ENCODE measurements around the gene EDAR. TPM values are rescaled to one million over a fixed set of nuclear protein-coding genes. Genes with fewer than 3 reads are reported as not detected.

EDAR gene
- total RNA-seq, 1 donor from 2014 or later = not detected

DNA sequence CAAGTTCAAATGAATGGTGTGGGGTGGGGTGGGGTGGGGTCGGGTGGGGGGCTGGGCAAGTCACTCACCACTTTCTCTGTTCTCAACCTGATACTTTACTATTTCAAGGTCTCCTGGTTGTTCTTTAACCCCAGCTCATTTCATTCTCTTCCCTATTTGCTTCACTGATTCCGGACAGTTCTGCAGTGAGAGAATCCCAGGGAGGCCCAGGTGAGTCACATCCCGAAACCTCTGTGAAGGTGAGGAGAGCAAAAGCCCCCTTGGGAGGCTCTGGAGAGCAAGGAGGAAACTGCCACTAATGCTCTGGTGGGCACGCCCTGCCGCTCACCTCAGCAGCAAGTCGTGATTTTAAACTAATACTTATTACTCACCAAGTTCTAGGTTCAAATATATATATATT lies 8.9 kb downstream of the EDAR start:
- no peak overlapping the region for H3K27ac Mint-ChIP-seq (ENCODE audit: unreplicated experiment)

DNA sequence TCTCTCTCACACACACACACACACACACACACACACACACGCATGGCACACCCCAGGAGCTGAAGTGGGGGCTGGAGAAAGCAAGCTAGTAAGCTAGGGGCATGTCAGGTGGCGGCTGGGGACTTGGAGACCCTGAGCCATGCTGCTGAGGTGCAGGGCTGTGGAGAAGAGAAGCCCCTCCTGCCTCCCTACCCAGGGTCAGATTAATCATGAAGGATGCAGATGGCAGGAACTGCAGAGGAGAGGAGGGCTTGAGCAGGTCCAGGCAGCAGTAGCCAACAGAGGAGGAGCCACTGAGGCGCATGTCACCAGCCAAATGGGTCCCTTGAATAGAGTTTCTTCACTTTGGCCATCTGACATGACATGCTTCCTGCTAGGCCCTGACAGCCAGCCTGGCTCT lies 9.6 kb downstream of the EDAR start:
- TF ChIP-seq, protein P1, sequence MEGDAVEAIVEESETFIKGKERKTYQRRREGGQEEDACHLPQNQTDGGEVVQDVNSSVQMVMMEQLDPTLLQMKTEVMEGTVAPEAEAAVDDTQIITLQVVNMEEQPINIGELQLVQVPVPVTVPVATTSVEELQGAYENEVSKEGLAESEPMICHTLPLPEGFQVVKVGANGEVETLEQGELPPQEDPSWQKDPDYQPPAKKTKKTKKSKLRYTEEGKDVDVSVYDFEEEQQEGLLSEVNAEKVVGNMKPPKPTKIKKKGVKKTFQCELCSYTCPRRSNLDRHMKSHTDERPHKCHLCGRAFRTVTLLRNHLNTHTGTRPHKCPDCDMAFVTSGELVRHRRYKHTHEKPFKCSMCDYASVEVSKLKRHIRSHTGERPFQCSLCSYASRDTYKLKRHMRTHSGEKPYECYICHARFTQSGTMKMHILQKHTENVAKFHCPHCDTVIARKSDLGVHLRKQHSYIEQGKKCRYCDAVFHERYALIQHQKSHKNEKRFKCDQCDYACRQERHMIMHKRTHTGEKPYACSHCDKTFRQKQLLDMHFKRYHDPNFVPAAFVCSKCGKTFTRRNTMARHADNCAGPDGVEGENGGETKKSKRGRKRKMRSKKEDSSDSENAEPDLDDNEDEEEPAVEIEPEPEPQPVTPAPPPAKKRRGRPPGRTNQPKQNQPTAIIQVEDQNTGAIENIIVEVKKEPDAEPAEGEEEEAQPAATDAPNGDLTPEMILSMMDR (conservative IDR thresholded peaks at IDR 0.05) = no peak
- no peak overlapping the region for H3K4me3 Mint-ChIP-seq
- H3K27me3 Mint-ChIP-seq (ENCODE audit: low read depth) = peaks cover 13% of the 10 kb centered on the region
- no peaks in the 10 kb centered on the region for H3K36me3 Mint-ChIP-seq (ENCODE audit: low read depth)
- H3K27ac Mint-ChIP-seq (ENCODE audit: unreplicated experiment) = no peak overlapping the region
- no peaks in the 10 kb centered on the region for H3K4me1 Mint-ChIP-seq
- DNase-seq (ENCODE audit: low read depth, low spot score) = no peak
- no peaks in the 10 kb centered on the region for H3K9me3 Mint-ChIP-seq

More for the DNA sequence above, 8.9 kb downstream of the EDAR start:
- Mint-ChIP-seq H3K9me3 (no peaks in the 10 kb centered on the region), H3K27me3 (ENCODE audit: low read depth) (peaks cover 15% of the 10 kb centered on the region), H3K4me1 (no peaks in the 10 kb centered on the region), H3K4me3 (no peak overlapping the region), H3K36me3 (ENCODE audit: low read depth) (no peaks in the 10 kb centered on the region)
- TF ChIP-seq, protein P1 (conservative IDR thresholded peaks at IDR 0.05) = no peak
- DNase-seq (ENCODE audit: low read depth, low spot score) = no peak

DNA sequence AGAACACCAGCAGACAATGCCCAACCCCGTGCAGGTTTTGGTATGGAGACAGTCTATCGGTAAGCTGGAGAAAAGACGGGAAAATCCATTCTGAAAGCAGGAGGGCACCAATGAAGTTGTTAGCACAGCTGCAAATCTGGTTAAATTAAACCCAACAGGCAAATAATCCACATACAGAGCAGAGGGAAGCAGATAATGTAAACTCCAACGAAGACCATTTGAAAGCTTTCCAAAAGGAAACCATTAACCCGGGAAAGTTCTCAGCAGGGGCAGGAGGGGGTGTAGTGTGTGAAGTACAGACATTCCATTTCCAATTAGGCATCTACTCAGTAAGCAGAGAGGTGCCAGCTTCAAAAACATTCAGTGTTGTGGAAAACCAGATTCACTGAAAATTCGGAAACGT lies 10.3 kb downstream of the EDAR start:
- H3K27ac Mint-ChIP-seq (ENCODE audit: unreplicated experiment) = no peak overlapping the region
- no peak for DNase-seq (ENCODE audit: low read depth, low spot score)
- H3K4me3 Mint-ChIP-seq = no peak overlapping the region
- H3K36me3 Mint-ChIP-seq (ENCODE audit: low read depth) = no peaks in the 10 kb centered on the region
- H3K4me1 Mint-ChIP-seq = no peaks in the 10 kb centered on the region
- no peaks in the 10 kb centered on the region for H3K9me3 Mint-ChIP-seq
- TF ChIP-seq, protein P1 (conservative IDR thresholded peaks at IDR 0.05) = no peak
- H3K27me3 Mint-ChIP-seq (ENCODE audit: low read depth) = peaks cover 11% of the 10 kb centered on the region

DNA sequence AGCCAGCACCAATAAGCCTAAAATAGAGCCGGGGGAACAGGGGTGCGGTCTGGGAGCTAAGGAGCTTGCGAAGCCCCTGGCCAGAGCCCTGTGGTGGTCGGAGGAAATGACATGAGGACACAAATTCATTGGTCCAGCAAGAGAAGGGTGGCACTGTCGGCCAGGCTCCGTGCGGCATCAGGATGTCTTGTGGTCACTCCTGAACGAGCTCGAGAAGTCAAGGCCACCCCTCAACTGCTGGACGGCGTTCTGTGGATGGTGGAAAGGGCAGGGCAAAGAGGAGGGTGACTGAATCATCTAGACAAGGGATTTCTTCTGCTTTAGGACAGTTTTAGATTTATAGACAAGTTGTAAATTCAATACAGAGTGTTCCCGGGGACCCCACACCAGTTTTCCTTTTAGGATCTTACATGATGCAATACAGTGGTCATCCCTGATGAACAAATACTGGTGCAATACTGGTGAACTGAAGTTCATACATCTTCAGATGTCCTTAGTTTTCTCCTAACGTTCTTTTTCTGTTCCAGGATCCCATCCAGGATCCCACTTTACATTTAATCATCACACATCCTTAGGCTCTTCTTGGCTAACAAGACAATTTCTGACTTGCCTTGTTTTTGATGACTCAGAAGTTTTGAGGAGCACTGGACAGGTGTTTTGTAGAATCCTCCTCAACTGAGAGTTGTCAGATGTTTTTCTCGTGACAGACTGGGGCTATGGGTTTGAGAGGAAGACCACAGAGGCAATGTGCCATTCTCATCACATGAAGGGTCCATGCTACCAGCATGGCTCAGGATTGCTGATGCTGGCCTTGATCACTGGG lies 13.2 kb downstream of the EDAR start:
- no peaks in the 10 kb centered on the region for H3K4me1 Mint-ChIP-seq
- no peaks in the 10 kb centered on the region for H3K36me3 Mint-ChIP-seq (ENCODE audit: low read depth)
- no peak overlapping the region for H3K27ac Mint-ChIP-seq (ENCODE audit: unreplicated experiment)
- TF ChIP-seq, protein P1 (conservative IDR thresholded peaks at IDR 0.05) = no peak
- H3K27me3 Mint-ChIP-seq (ENCODE audit: low read depth) = peaks cover 3% of the 10 kb centered on the region
- H3K4me3 Mint-ChIP-seq = no peak overlapping the region
- DNase-seq (ENCODE audit: low read depth, low spot score) = no peak
- H3K9me3 Mint-ChIP-seq = no peaks in the 10 kb centered on the region

DNA sequence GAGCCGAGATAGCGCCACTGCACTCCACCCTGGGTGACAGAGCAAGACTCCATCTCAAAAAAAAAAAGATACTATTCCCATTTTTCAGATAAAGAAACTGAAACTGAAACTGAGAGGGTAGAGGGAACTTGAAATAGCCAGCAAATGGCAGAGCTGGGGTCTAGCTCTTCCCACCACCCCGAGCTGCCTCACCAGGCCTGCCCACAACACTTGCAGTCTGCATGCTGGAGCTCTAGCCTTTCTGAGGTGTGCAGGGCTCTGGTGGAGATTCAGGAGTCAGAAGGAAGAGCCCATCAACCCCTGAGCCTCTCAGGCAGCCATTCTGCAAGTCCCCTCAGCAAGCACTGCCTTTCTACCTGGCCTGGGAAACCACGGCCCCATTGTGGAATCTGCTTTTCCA lies 14.3 kb downstream of the EDAR start:
- no peak for DNase-seq (ENCODE audit: low read depth, low spot score)
- Mint-ChIP-seq H3K4me3 (no peak overlapping the region), H3K36me3 (ENCODE audit: low read depth) (no peaks in the 10 kb centered on the region), H3K27me3 (ENCODE audit: low read depth) (peaks cover 3% of the 10 kb centered on the region), H3K4me1 (no peaks in the 10 kb centered on the region), H3K27ac (ENCODE audit: unreplicated experiment) (no peak overlapping the region), H3K9me3 (no peaks in the 10 kb centered on the region)
- TF ChIP-seq, protein P1 (conservative IDR thresholded peaks at IDR 0.05) = no peak

Measured in neural crest cell (in vitro differentiated cells).